Pancreas (tissue), 10 donors: ENCODE measurements around the gene TULP4. TPM values are rescaled to one million over a fixed set of nuclear protein-coding genes. Genes with fewer than 3 reads are reported as not detected.
"Not testable (repeated sequence)": the region's sequence is repeated elsewhere in the genome, so short reads cannot be mapped to it uniquely, and the experiment has no call there.

Experiments
- ATAC-seq, 4 donors: fragments of 200-7000 bp; cut with Tn5 transposase; one replicate each; pipeline versions ENCODE4 v1.8.0 to v1.9.1; 2020; ENCODE audit warnings: mild to moderate bottlenecking in 4 of 4, moderate library complexity in 4 of 4
- DNase-seq, 6 donors: peaks; one replicate each; pipeline ENCODE4 v3.0.0-alpha.2; 2020
- FAIRE-seq: peaks from 2 replicates; lab custom pipeline; 2012; peaks lifted over from hg19 to GRCh38; lab: Jason Lieb, UNC
- H3K27ac ChIP-seq, 4 donors: fragments of 200-600 bp; sonication (generic); 1 replicate in 3 of 4; 2 replicates in 1 of 4; pipeline versions ENCODE4 v1.5.0 to v1.8.0; 2020
- H3K27me3 ChIP-seq, 4 donors: fragments of 200-600 bp; one replicate each; pipeline ENCODE4 v1.8.0; 2021
- H3K36me3 ChIP-seq, 3 donors: fragments of 200-600 bp; sonication (generic) in 1 of 3; one replicate each; pipeline versions ENCODE4 v1.5.0 to v1.8.0; 2020 to 2021
- H3K4me1 ChIP-seq, 3 donors: fragments of 200-600 bp; one replicate each; pipeline ENCODE4 v1.8.0; 2021
- H3K4me3 ChIP-seq, 4 donors: fragments of 200-600 bp; sonication (generic) in 2 of 4; one replicate each; pipeline versions ENCODE4 v1.5.0 to v1.8.0; 2020 to 2021
- H3K9me3 ChIP-seq, 4 donors: fragments of 200-600 bp; one replicate each; pipeline ENCODE4 v1.8.0; 2021
- CTCF ChIP-seq, 4 donors: fragments of 200-600 bp; sonication (generic) in 3 of 4; IDR thresholded peaks; one replicate each; pipeline versions ENCODE4 v1.5.0 to v1.8.0; 2021; ENCODE audit warnings: antibody characterized with exemption in 4 of 4
- WGBS, 2 donors: extraction: QIAGEN DNeasy Blood & Tissue Kit; methylation state at CpG; one replicate each; pipeline ENCODE4 v1.1.7; 2013; 5-methylcytosine and 5-hydroxymethylcytosine counted together
- intact Hi-C, 3 donors: fragments of 100-400 bp; cut with DNase I; formaldehyde crosslinking; loops; one replicate each; pipeline versions ENCODE4 v1.11.1 to v1.14.2; 2022
- polyA plus RNA-seq, 2 donors: library from polyadenylated mRNA; stranded (reverse); fragments of 200-250 nt; gene quantifications; one replicate each; pipeline ENCODE4 v1.2.3, GENCODE V29; 2013
- total RNA-seq, 6 donors: library from RNA; stranded (reverse); fragmentation: NEBNext Ultra II Directional in 4 of 6; extraction: Animal tissue kit (Norgen Biotek cat#: 25700) in 4 of 6; gene quantifications; one replicate each; pipeline versions ENCODE4 v1.2.1 to v1.2.4, GENCODE V29; 2021 to 2023
- donor health status: healthy with polysubstance abuse.
- donor health status: DM: no; HTN: no; CAD: no; lungs with moderate emphysema.
- donor health status: DM: no; HTN: no; CAD: no.
- donor health status: control.
- donor health status: control.
- donor health status: Bipolar disorder and iron deficiency.
- donor health status: DM: yes; HTN: yes; CAD: no.
- donor health status: DM: no; HTN: no; CAD: no.
- donor health status: DM: no; HTN: no; CAD: no.
- donor health status: DM: yes; HTN: yes; CAD: no.

Gene TULP4
- total and polyA plus RNA-seq, 8 donors, result 3.1 to 88.8 (median 48.0) TPM

- FAIRE-seq, result no peak
- no peak for TF ChIP-seq CTCF (IDR thresholded peaks at IDR 0.05)
- no peaks in the 10 kb centered on the region for H3K27me3 ChIP-seq
- WGBS, 2 donors, result 91 to 96% methylated on average over 4 of the region's 4 CpGs
- ATAC-seq, result no peak
- peaks cover 0 to 8% (median 3%) of the 10 kb centered on the region in 3 donors for H3K4me1 ChIP-seq
- H3K27ac ChIP-seq, result no peak overlapping the region
- H3K36me3 ChIP-seq, result no peaks in the 10 kb centered on the region
- H3K4me3 ChIP-seq, result no peak overlapping the region
- DNase-seq, result no peak
- intact Hi-C loops, result no loop called here
- H3K9me3 ChIP-seq, result no peaks in the 10 kb centered on the region
These were observed 85.3 kb downstream of the TULP4 start for GRCh38 chr6:158397578-158397977.

GRCh38 chr6:158398252-158399024 lies 86.2 kb downstream of the TULP4 start:
- 40 to 55% methylated on average over 3 of the region's 3 CpGs for WGBS, 2 donors
- Histone ChIP-seq H3K36me3 (no peaks in the 10 kb centered on the region), H3K9me3 (no peaks in the 10 kb centered on the region), H3K27ac (no peak overlapping the region), H3K4me1 (peaks cover 0 to 8% (median 3%) of the 10 kb centered on the region in 3 donors), H3K4me3 (no peak overlapping the region), H3K27me3 (no peaks in the 10 kb centered on the region)
- FAIRE-seq (no peak), DNase-seq (no peak), ATAC-seq (peak in 1 of 4 donors; percentile 24)
- intact Hi-C loops, result no loop called here
- no peak for TF ChIP-seq CTCF (IDR thresholded peaks at IDR 0.05)

- Histone ChIP-seq H3K36me3 (no peaks in the 10 kb centered on the region), H3K4me1 (peaks cover 0 to 8% (median 3%) of the 10 kb centered on the region in 3 donors), H3K4me3 (no peak overlapping the region), H3K27ac (no peak overlapping the region), H3K27me3 (no peaks in the 10 kb centered on the region), H3K9me3 (no peaks in the 10 kb centered on the region)
- FAIRE-seq (no peak), ATAC-seq (no peak), DNase-seq (no peak)
- intact Hi-C loops, result no loop called here
- 86 to 89% methylated on average over 3 of the region's 3 CpGs for WGBS, 2 donors
- TF ChIP-seq CTCF (IDR thresholded peaks at IDR 0.05), result no peak
These were observed 86.9 kb downstream of the TULP4 start for GRCh38 chr6:158399040-158399700.

GRCh38 chr6:158402184-158402583 lies 89.9 kb downstream of the TULP4 start:
- H3K27me3 ChIP-seq, result no peaks in the 10 kb centered on the region
- ATAC-seq, result no peak
- DNase-seq, result no peak
- H3K27ac ChIP-seq, result no peak overlapping the region
- H3K4me3 ChIP-seq, result no peak overlapping the region
- intact Hi-C loops, result no loop called here
- no peak for FAIRE-seq
- peaks cover 0 to 8% (median 3%) of the 10 kb centered on the region in 3 donors for H3K4me1 ChIP-seq
- no peak for TF ChIP-seq CTCF (IDR thresholded peaks at IDR 0.05)
- H3K9me3 ChIP-seq, result no peaks in the 10 kb centered on the region
- no peaks in the 10 kb centered on the region for H3K36me3 ChIP-seq

- H3K4me3 ChIP-seq, FAIRE-seq, H3K27me3 ChIP-seq, H3K9me3 ChIP-seq, H3K4me1 ChIP-seq, DNase-seq, H3K36me3 ChIP-seq, ATAC-seq, H3K27ac ChIP-seq, intact Hi-C loops: not testable (repeated sequence)
- WGBS, 2 donors, result 77 to 78% methylated on average over 12 of the region's 12 CpGs
These were observed 93.1 kb downstream of the TULP4 start for GRCh38 chr6:158405321-158405831.
